ENCODE data around the gene ABR.

- TF ChIP-seq CTCF (IDR thresholded peaks at IDR 0.05) (no peak), POLR2A (IDR thresholded peaks at IDR 0.05) (no peak)
These were observed 181.7 kb downstream of the ABR start for GRCh38 chr17:998111-998510.

Data from right lobe of liver (tissue), 4 donors.